OCI-LY1 (cell line): ENCODE data around the gene PPP1R7.

Experiments used
- EZH2 ChIP-seq: fragments of 200-600 bp; sonication (generic), shearing (Covaris generic); IDR thresholded peaks from 2 replicates; pipeline ENCODE4 v1.8.0; 2017; ENCODE audit warnings: borderline replicate concordance, mixed run types, mild to moderate bottlenecking, antibody characterized with exemption, low read length, moderate library complexity, mixed read lengths
- TF ChIP-seq, protein P1 (sequence below): fragments of 200-600 bp; sonication (generic), shearing (Covaris generic); IDR thresholded peaks from 2 replicates; pipeline ENCODE4 v1.5.1; 2017; ENCODE audit warnings: mild to moderate bottlenecking, antibody characterized with exemption, low read length, moderate library complexity, mixed read lengths

DNA sequence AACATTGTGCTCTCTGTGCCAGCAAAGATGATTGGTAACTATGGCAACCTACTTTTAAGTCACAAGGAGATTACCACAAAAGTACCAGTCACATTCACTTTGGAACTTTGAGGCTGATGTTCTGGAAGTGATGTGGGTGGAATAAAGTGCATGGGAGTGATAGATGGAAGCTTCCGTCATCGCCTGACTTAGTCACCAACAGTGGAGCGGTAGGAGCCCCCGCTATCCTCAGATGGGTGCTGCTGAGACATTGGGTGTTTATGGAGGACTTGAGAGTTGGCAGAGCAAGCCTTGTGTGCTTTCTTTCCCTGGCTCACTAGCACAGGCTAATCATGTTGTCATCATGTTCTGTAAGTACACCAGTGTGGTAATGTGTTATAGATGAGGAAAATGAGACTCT lies 4.6 kb downstream of the PPP1R7 start:
- TF ChIP-seq, protein P1, sequence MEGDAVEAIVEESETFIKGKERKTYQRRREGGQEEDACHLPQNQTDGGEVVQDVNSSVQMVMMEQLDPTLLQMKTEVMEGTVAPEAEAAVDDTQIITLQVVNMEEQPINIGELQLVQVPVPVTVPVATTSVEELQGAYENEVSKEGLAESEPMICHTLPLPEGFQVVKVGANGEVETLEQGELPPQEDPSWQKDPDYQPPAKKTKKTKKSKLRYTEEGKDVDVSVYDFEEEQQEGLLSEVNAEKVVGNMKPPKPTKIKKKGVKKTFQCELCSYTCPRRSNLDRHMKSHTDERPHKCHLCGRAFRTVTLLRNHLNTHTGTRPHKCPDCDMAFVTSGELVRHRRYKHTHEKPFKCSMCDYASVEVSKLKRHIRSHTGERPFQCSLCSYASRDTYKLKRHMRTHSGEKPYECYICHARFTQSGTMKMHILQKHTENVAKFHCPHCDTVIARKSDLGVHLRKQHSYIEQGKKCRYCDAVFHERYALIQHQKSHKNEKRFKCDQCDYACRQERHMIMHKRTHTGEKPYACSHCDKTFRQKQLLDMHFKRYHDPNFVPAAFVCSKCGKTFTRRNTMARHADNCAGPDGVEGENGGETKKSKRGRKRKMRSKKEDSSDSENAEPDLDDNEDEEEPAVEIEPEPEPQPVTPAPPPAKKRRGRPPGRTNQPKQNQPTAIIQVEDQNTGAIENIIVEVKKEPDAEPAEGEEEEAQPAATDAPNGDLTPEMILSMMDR = no peak
- TF ChIP-seq EZH2 = no peak
